HUES48 (cell line): ENCODE measurements around the gene NXN.
"Not testable (repeated sequence)": the region's sequence is repeated elsewhere in the genome, so short reads cannot be mapped to it uniquely, and the experiment has no call there.

Source experiments
- H3K27ac ChIP-seq: one replicate; pipeline ENCODE4 v1.7.0; 2013; ENCODE audit warnings: low read depth, low read length, inconsistent platforms
- H3K27me3 ChIP-seq: 2 replicates; pipeline ENCODE4 v1.6.1; 2013; ENCODE audit warnings: mild to moderate bottlenecking, low read length; ENCODE audit not compliant: control insufficient read depth, insufficient read depth
- H3K36me3 ChIP-seq: 2 replicates; pipeline ENCODE4 v1.6.1; 2013; ENCODE audit warnings: low read length; ENCODE audit not compliant: control insufficient read depth, insufficient read depth
- H3K4me1 ChIP-seq: 2 replicates; pipeline ENCODE4 v1.6.1; 2013; ENCODE audit warnings: mild to moderate bottlenecking, low read length; ENCODE audit not compliant: control insufficient read depth, insufficient read depth
- H3K4me3 ChIP-seq: 2 replicates; pipeline ENCODE4 v1.5.1; 2013; ENCODE audit warnings: mild to moderate bottlenecking, low read depth, low read length
- H3K9ac ChIP-seq: 2 replicates; pipeline ENCODE4 v1.6.1; 2013; ENCODE audit warnings: mild to moderate bottlenecking, low read depth, low read length, moderate library complexity
- H3K9me3 ChIP-seq: 2 replicates; pipeline ENCODE4 v1.6.1; 2013; ENCODE audit warnings: low read length; ENCODE audit not compliant: control insufficient read depth, insufficient read depth

NXN gene

GRCh38 chr17:978103-979093 lies 1.2 kb downstream of the NXN start:
- Histone ChIP-seq H3K4me3 (peak overlapping the region; percentile 81), H3K27ac (peak overlapping the region; percentile 86), H3K9me3 (no peaks in the 10 kb centered on the region), H3K27me3 (no peaks in the 10 kb centered on the region), H3K4me1 (peaks cover 35% of the 10 kb centered on the region), H3K36me3 (no peaks in the 10 kb centered on the region; the same call in 1 of the 2 replicates), H3K9ac (peak overlapping the region; percentile 72)

- H3K36me3 ChIP-seq, result no peaks in the 10 kb centered on the region; the same call in 1 of the 2 replicates
- H3K4me1 ChIP-seq, result peaks cover 40% of the 10 kb centered on the region
- H3K9me3 ChIP-seq, result no peaks in the 10 kb centered on the region
- no peaks in the 10 kb centered on the region for H3K27me3 ChIP-seq
- H3K9ac ChIP-seq, result 0 out of 2 replicates have a peak overlapping the region, but pooled peaks have one; percentile 25
- H3K4me3 ChIP-seq, result peak overlapping the region; percentile 81
- H3K27ac ChIP-seq, result peak overlapping the region; percentile 86
These were observed 2.4 kb downstream of the NXN start for GRCh38 chr17:977166-977565.

GRCh38 chr17:976312-976711 lies 3.3 kb downstream of the NXN start:
- no peak overlapping the region for H3K27ac ChIP-seq
- H3K4me3 ChIP-seq, result no peak overlapping the region
- no peaks in the 10 kb centered on the region for H3K27me3 ChIP-seq
- H3K9ac ChIP-seq, result no peak overlapping the region
- peaks cover 38% of the 10 kb centered on the region for H3K4me1 ChIP-seq
- H3K9me3 ChIP-seq, result no peaks in the 10 kb centered on the region
- no peaks in the 10 kb centered on the region; the same call in 1 of the 2 replicates for H3K36me3 ChIP-seq

GRCh38 chr17:975371-975915 lies 4.1 kb downstream of the NXN start:
- H3K4me3 ChIP-seq, result no peak overlapping the region
- H3K27me3 ChIP-seq, result no peaks in the 10 kb centered on the region
- H3K9ac ChIP-seq, result no peak overlapping the region
- H3K27ac ChIP-seq, result no peak overlapping the region
- H3K36me3 ChIP-seq, result no peaks in the 10 kb centered on the region; the same call in 1 of the 2 replicates
- H3K9me3 ChIP-seq, result no peaks in the 10 kb centered on the region
- peaks cover 39% of the 10 kb centered on the region for H3K4me1 ChIP-seq

GRCh38 chr17:974778-975177 lies 4.8 kb downstream of the NXN start:
- H3K4me3 ChIP-seq, H3K9ac ChIP-seq, H3K9me3 ChIP-seq, H3K36me3 ChIP-seq, H3K27me3 ChIP-seq, H3K27ac ChIP-seq: not testable (repeated sequence)
- peaks cover 44% of the 10 kb centered on the region for H3K4me1 ChIP-seq

- H3K27me3 ChIP-seq, result no peaks in the 10 kb centered on the region
- H3K36me3 ChIP-seq, result no peaks in the 10 kb centered on the region; the same call in 1 of the 2 replicates
- H3K27ac ChIP-seq, result peak overlapping the region; percentile 42
- no peaks in the 10 kb centered on the region for H3K9me3 ChIP-seq
- H3K4me1 ChIP-seq, result peaks cover 53% of the 10 kb centered on the region
- H3K9ac ChIP-seq, result no peak overlapping the region
- no peak overlapping the region for H3K4me3 ChIP-seq
These were observed 6.5 kb downstream of the NXN start for GRCh38 chr17:973053-973452.

GRCh38 chr17:971861-972260 lies 7.7 kb downstream of the NXN start:
- H3K36me3 ChIP-seq, H3K4me3 ChIP-seq, H3K9ac ChIP-seq, H3K27ac ChIP-seq, H3K9me3 ChIP-seq, H3K27me3 ChIP-seq: not testable (repeated sequence)
- H3K4me1 ChIP-seq, result peaks cover 41% of the 10 kb centered on the region

GRCh38 chr17:970364-970763 lies 9.2 kb downstream of the NXN start:
- Histone ChIP-seq H3K36me3 (no peaks in the 10 kb centered on the region; the same call in 1 of the 2 replicates), H3K4me1 (peaks cover 33% of the 10 kb centered on the region), H3K27ac (peak overlapping the region; percentile 16), H3K4me3 (no peak overlapping the region), H3K9ac (no peak overlapping the region), H3K27me3 (no peaks in the 10 kb centered on the region), H3K9me3 (no peaks in the 10 kb centered on the region)

DNA sequence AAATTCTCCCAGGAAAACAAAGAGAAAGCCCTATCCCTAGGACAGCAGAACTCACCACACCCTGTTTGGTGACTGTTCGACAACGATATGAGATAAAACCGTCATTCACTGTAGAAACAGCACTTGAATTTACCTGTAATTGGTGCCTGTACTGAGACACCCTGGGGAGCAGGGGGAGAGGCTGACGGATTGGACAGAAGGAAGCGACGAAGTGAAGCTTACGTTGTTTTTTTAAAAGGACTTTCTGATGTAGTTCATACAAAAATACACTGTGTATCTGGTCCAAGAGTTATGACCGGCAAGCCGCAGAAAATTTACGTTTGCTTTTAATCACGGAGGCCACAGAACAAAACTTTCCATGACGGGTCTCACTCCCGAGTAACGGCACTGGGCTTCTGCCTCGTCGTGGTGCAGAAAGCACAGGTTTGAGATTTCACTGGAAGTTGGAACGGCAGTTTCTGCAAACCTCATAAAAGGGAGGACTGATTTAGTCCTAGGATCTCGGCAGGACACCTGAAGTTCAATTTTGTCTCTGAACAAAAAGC lies 9.7 kb downstream of the NXN start:
- Histone ChIP-seq H3K27me3 (no peaks in the 10 kb centered on the region), H3K4me3 (peak overlapping the region; percentile 29; the same call in 1 of the 2 replicates)

GRCh38 chr17:968812-969730 lies 10.5 kb downstream of the NXN start:
- Histone ChIP-seq H3K4me1 (peaks cover 43% of the 10 kb centered on the region), H3K9me3 (no peaks in the 10 kb centered on the region), H3K27me3 (no peaks in the 10 kb centered on the region), H3K4me3 (no peak overlapping the region), H3K27ac (peak overlapping the region; percentile 16), H3K9ac (no peak overlapping the region), H3K36me3 (no peaks in the 10 kb centered on the region)

More for the DNA sequence above, 9.7 kb downstream of the NXN start:
- H3K4me1 ChIP-seq, result peaks cover 35% of the 10 kb centered on the region
- H3K9ac ChIP-seq, result no peak overlapping the region
- peak overlapping the region; percentile 16 for H3K27ac ChIP-seq
- H3K9me3 ChIP-seq, result no peaks in the 10 kb centered on the region
- H3K36me3 ChIP-seq, result no peaks in the 10 kb centered on the region
